ENCODE measurements around the gene SMU1. TPM values are rescaled to one million over a fixed set of nuclear protein-coding genes. Genes with fewer than 3 reads are reported as not detected.

SMU1 gene
- total and polyA plus RNA-seq, 11 donors = 6.7 to 19.4 (median 15.2) TPM

- ATAC-seq (peak in 3 of 4 donors; percentile 19 to 41 (median 38)), DNase-seq (no peak)
- Histone ChIP-seq H3K36me3 (no peaks in the 10 kb centered on the region), H3K27ac (peak overlapping the region in 5 of 12 donors; percentile 2 to 28 (median 7)), H3K27me3 (no peaks in the 10 kb centered on the region), H3K4me3 (no peak overlapping the region), H3K9me3 (no peaks in the 10 kb centered on the region), H3K4me1 (peaks cover 0 to 29% (median 7%) of the 10 kb centered on the region in 12 donors)
- TF ChIP-seq CTCF (IDR thresholded peaks at IDR 0.05) = no peak
- TF ChIP-seq POLR2A (IDR thresholded peaks at IDR 0.05) = no peak
- intact Hi-C loops (cut with DNase I) = loop anchor here in 6 of 10 donors (2.0 to 5.0 kb wide), 4 partner anchors 85 to 144 kb away; partner anchors contain the start of gene B4GALT1 (in 1 of the 6)
- WGBS, 4 donors = 59 to 70% (median 67%) methylated on average over 8 of the region's 8 CpGs
These were observed 6.3 kb upstream of the SMU1 start for GRCh38 chr9:33082538-33083326.

DNA sequence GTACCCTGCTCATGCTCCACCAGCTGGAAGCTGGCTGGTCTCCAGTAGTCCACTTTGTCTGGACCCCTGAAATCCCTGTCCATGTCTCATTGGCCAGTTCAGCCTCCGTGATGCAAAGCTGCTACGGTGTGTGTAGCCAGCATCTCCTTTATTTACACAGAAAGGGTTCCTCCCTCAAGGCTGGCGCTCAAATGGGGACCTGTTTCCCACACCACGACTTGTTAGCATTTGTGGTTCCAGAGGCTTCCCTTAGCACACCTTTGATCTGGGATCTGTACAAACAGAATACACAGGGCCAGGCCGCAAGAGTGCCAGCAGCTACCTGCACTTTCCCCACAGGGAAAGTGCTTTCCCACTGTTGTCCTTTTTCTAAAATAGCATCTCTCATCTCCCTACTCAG, 5.7 kb upstream of the SMU1 start:
- Histone ChIP-seq H3K27me3 (no peaks in the 10 kb centered on the region), H3K9me3 (no peaks in the 10 kb centered on the region), H3K27ac (peak overlapping the region in 5 of 12 donors; percentile 2 to 28 (median 7)), H3K4me1 (peaks cover 0 to 29% (median 7%) of the 10 kb centered on the region in 12 donors), H3K4me3 (no peak overlapping the region), H3K36me3 (no peaks in the 10 kb centered on the region)
- intact Hi-C loops (cut with DNase I) = loop anchor here in 6 of 10 donors (2.0 to 5.0 kb wide), 4 partner anchors 85 to 145 kb away; partner anchors contain the start of gene B4GALT1 (in 1 of the 6)
- no peak for TF ChIP-seq POLR2A (IDR thresholded peaks at IDR 0.05)
- TF ChIP-seq CTCF (IDR thresholded peaks at IDR 0.05) = no peak
- no peak for DNase-seq
- ATAC-seq = no peak
- 83 to 91% (median 84%) methylated on average over 5 of the region's 5 CpGs for WGBS, 4 donors

DNA sequence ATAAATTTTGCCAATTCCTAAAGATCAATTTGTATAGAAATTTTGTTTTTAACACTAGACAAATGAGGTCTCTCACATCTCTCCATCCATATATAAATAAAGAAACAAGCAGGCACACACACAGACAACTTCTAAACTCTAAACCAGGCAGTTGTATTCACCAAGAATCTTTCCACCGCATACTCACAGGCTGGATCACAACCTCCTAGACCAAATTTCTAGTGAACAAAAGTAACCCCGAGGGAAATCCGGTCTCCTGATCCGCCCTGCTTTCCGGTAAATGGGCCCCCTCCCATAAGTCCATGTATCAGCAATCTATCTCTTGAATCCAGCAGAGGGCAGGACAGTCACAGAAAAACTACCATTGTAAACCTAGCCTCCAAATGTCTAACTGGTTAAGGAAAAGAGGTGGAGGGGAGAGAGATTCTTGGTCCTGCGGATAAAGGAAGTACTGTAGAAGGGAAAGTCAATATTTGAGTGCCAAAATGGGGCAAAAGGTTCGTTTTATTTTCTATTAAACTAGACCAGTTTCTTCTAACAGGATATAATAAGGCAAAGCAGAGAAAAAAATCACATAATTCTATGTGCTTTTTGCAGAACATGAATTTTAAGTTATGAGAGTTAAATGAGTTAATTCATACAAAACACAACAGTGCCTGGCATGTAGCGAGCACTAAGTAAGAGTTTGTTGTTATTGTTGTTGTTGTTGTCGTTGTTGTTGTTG, 4.8 kb upstream of the SMU1 start:
- peaks cover 0 to 29% (median 7%) of the 10 kb centered on the region in 12 donors for H3K4me1 ChIP-seq
- H3K4me3 ChIP-seq = peak overlapping the region in 2 of 12 donors; percentile 11 to 37
- H3K36me3 ChIP-seq = no peaks in the 10 kb centered on the region
- intact Hi-C loops (cut with DNase I) = loop anchor here in 9 of 10 donors (1.0 to 5.0 kb wide), 10 partner anchors 78 to 144 kb away; partner anchors contain the start of gene B4GALT1 (in 3 of the 9)
- DNase-seq (peak in 4 of 5 donors; percentile 58 to 75 (median 64)), ATAC-seq (peak in 3 of 4 donors; percentile 62 to 68 (median 62))
- H3K27ac ChIP-seq = peak overlapping the region in 9 of 12 donors; percentile 9 to 81 (median 44)
- no peaks in the 10 kb centered on the region for H3K27me3 ChIP-seq
- TF ChIP-seq POLR2A (IDR thresholded peaks at IDR 0.05) = no peak
- TF ChIP-seq CTCF (IDR thresholded peaks at IDR 0.05) = peak; percentile 60 to 85 (median 78)
- WGBS, 4 donors = 12 to 17% (median 14%) methylated on average over 9 of the region's 9 CpGs
- no peaks in the 10 kb centered on the region for H3K9me3 ChIP-seq
